BJ (cell line): ENCODE measurements around the gene PPY. TPM values are rescaled to one million over a fixed set of nuclear protein-coding genes. Genes with fewer than 3 reads are reported as not detected.
"Not testable (repeated sequence)": the region's sequence is repeated elsewhere in the genome, so short reads cannot be mapped to it uniquely, and the experiment has no call there.

ENCODE experiments used
- CTCF ChIA-PET: fragments of 350-600 bp; formaldehyde crosslinking; extraction: SDS; loops from one replicate; lab custom pipeline; 2021; ENCODE audit warnings: antibody characterized with exemption, inconsistent platforms; lab: Yijun Ruan, JAX
- POLR2A ChIA-PET: fragments of 300-600 bp; sonication (Branson Sonifier 250); formaldehyde crosslinking; extraction: SDS; loops from one replicate; lab custom pipeline; 2021; ENCODE audit warnings: antibody characterized with exemption; lab: Charles Lee
- DNase-seq: peaks from one replicate; pipeline ENCODE4 v3.0.0-alpha.2; 2011; ENCODE audit warnings: low read depth
- H3K27me3 ChIP-seq: 2 replicates; pipeline ENCODE4 v1.6.0; 2011; ENCODE audit warnings: low read length; ENCODE audit not compliant: control insufficient read depth, insufficient read depth
- H3K36me3 ChIP-seq: 2 replicates; pipeline ENCODE4 v1.5.1; 2011; ENCODE audit warnings: low read length; ENCODE audit not compliant: control insufficient read depth, insufficient read depth
- H3K4me3 ChIP-seq: 2 replicates; pipeline ENCODE4 v1.5.1; 2011; ENCODE audit warnings: low read depth, mild to moderate bottlenecking, control low read depth, low read length
- CTCF ChIP-seq: IDR thresholded peaks from 2 replicates; pipeline ENCODE4 v1.5.1; 2011; ENCODE audit warnings: low read depth, mild to moderate bottlenecking, control low read depth, inconsistent platforms, low read length, moderate library complexity; ENCODE audit not compliant: insufficient read depth
- polyA plus RNA-seq: library from polyadenylated mRNA; depleted of rRNA; stranded (reverse); fragments of >200 nt; gene quantifications from 2 replicates; pipeline ENCODE4 v1.2.3, GENCODE V29; 2011

Gene PPY
- polyA plus RNA-seq, 1 experiment: not detected

GRCh38 chr17:43928609-43929008, 13.7 kb downstream of the PPY start:
- no peaks in the 10 kb centered on the region for H3K36me3 ChIP-seq
- ChIA-PET POLR2A (no interaction called here), CTCF (interaction anchor here (0.7 to 1.4 kb wide), 5 partner anchors 12 to 22 kb away, joined by 3 to 5 read pairs (median 3); no protein-coding TSS in a partner anchor)
- TF ChIP-seq CTCF: no peak
- no peak for DNase-seq
- H3K4me3 ChIP-seq: no peak overlapping the region
- peaks cover 24% of the 10 kb centered on the region for H3K27me3 ChIP-seq

- POLR2A ChIA-PET, H3K4me3 ChIP-seq, DNase-seq, H3K36me3 ChIP-seq: not testable (repeated sequence)
- CTCF ChIA-PET: interaction anchor here (0.9 to 1.4 kb wide), 4 partner anchors 12 to 22 kb away, joined by 3 to 5 read pairs (median 4); no protein-coding TSS in a partner anchor
- H3K27me3 ChIP-seq: peaks cover 28% of the 10 kb centered on the region
Observed at GRCh38 chr17:43927929-43928328, 14.3 kb downstream of the PPY start.

- DNase-seq: no peak
- H3K36me3 ChIP-seq: no peaks in the 10 kb centered on the region
- ChIA-PET POLR2A (no interaction called here), CTCF (interaction anchor here (1.4 to 5.2 kb wide), 3 partner anchors 9 to 17 kb away, joined by 3 to 48 read pairs (median 11); no protein-coding TSS in a partner anchor)
- no peak for TF ChIP-seq CTCF
- H3K4me3 ChIP-seq: no peak overlapping the region
- peaks cover 27% of the 10 kb centered on the region for H3K27me3 ChIP-seq
Observed at GRCh38 chr17:43927060-43927864, 15.0 kb downstream of the PPY start.

GRCh38 chr17:43924558-43924957, 17.7 kb downstream of the PPY start:
- no peak for TF ChIP-seq CTCF
- CTCF ChIA-PET: interaction anchor here (0.7 to 5.2 kb wide), 10 partner anchors 8 to 71 kb away, joined by 3 to 48 read pairs (median 4); partner anchors contain the start of gene MPP2

GRCh38 chr17:43920500-43921095, 21.7 kb downstream of the PPY start:
- Histone ChIP-seq H3K27me3 (peaks cover 18% of the 10 kb centered on the region), H3K36me3 (no peaks in the 10 kb centered on the region), H3K4me3 (no peak overlapping the region)
- no peak for TF ChIP-seq CTCF
- ChIA-PET CTCF (interaction anchor here (1.0 to 3.1 kb wide), 5 partner anchors 11 to 42 kb away, joined by 4 to 29 read pairs (median 4); no protein-coding TSS in a partner anchor), POLR2A (no interaction called here)
- DNase-seq: no peak

More at GRCh38 chr17:43924558-43924957, 17.7 kb downstream of the PPY start:
- peaks cover 27% of the 10 kb centered on the region for H3K27me3 ChIP-seq
- H3K36me3 ChIP-seq: no peaks in the 10 kb centered on the region
- H3K4me3 ChIP-seq: no peak overlapping the region
- POLR2A ChIA-PET: no interaction called here
- no peak for DNase-seq
